WTC11 (cell line): ENCODE results near the gene ADAMTS7. TPM values are rescaled to one million over a fixed set of nuclear protein-coding genes. Genes with fewer than 3 reads are reported as not detected.
"Not testable (repeated sequence)": the region's sequence is repeated elsewhere in the genome, so short reads cannot be mapped to it uniquely, and the experiment has no call there.

Experiments used
- ATAC-seq: fragments of 200-7000 bp; cut with Tn5 transposase; 2 replicates; pipeline ENCODE4 v1.10.0; 2021; ENCODE audit warnings: mild to moderate bottlenecking, moderate library complexity
- CTCF ChIA-PET: fragments of 300-600 bp; sonication (Branson Sonifier 250); formaldehyde crosslinking; loops from one replicate; lab custom pipeline; 2021; ENCODE audit warnings: antibody characterized with exemption; lab: Charles Lee
- POLR2A ChIA-PET: fragments of 350-600 bp; sonication (Branson Sonifier 250); formaldehyde crosslinking; loops from one replicate; lab custom pipeline; 2021; ENCODE audit warnings: antibody characterized with exemption; lab: Charles Lee
- DNase-seq: peaks from one replicate; pipeline ENCODE4 v3.0.0; 2021; ENCODE audit warnings: low spot score
- H3K27ac Mint-ChIP-seq: 2 replicates; pipeline ENCODE4 v1.8.0; 2021; ENCODE audit warnings: mixed read lengths
- H3K27me3 Mint-ChIP-seq: 2 replicates; pipeline ENCODE4 v1.8.0; 2021; ENCODE audit warnings: low read depth, mild to moderate bottlenecking, moderate library complexity, mixed read lengths
- H3K36me3 Mint-ChIP-seq: 2 replicates; pipeline ENCODE4 v1.8.0; 2021; ENCODE audit warnings: mixed read lengths
- H3K4me1 Mint-ChIP-seq: 2 replicates; pipeline ENCODE4 v1.8.0; 2022; ENCODE audit warnings: mixed read lengths
- H3K4me3 Mint-ChIP-seq: 2 replicates; pipeline ENCODE4 v1.8.0; 2021; ENCODE audit warnings: mild to moderate bottlenecking, moderate library complexity, mixed read lengths
- H3K9me3 Mint-ChIP-seq: 2 replicates; pipeline ENCODE4 v1.8.0; 2021; ENCODE audit warnings: mixed read lengths
- CREB1 ChIP-seq: sonication (generic); formaldehyde crosslinking; IDR thresholded peaks from 2 replicates; pipeline ENCODE4 v1.8.0; 2023; ENCODE audit warnings: mild to moderate bottlenecking, missing genetic modification reagents
- CREM ChIP-seq: sonication (generic); formaldehyde crosslinking; IDR thresholded peaks from 2 replicates; pipeline ENCODE4 v1.8.1; 2022; ENCODE audit warnings: mild to moderate bottlenecking, missing genetic modification reagents, moderate library complexity
- NFATC4 ChIP-seq: fragments of 250-450 bp; sonication (Bioruptor Pico); IDR thresholded peaks from 2 replicates; pipeline ENCODE4 v1.9.0; 2021; ENCODE audit warnings: mild to moderate bottlenecking
- ZNF121 ChIP-seq: sonication (generic); formaldehyde crosslinking; IDR thresholded peaks from 2 replicates; pipeline ENCODE4 v1.8.0; 2023; ENCODE audit warnings: missing genetic modification reagents
- ZNF263 ChIP-seq: sonication (generic); formaldehyde crosslinking; IDR thresholded peaks from 2 replicates; pipeline ENCODE4 v1.8.1; 2022; ENCODE audit warnings: low read depth, mild to moderate bottlenecking, moderate library complexity, missing genetic modification reagents
- total RNA-seq: library from RNA; stranded (reverse); gene quantifications from 3 replicates; pipeline ENCODE4 v1.2.3, GENCODE V29; 2021
- TF ChIP-seq, protein P1 (sequence below): sonication (generic); formaldehyde crosslinking; IDR thresholded peaks from 2 replicates; pipeline ENCODE4 v1.8.1; 2023; ENCODE audit warnings: mild to moderate bottlenecking, missing genetic modification reagents
- TF ChIP-seq, protein P2 (sequence below): fragments of 250-450 bp; sonication (Bioruptor Pico); IDR thresholded peaks from 2 replicates; pipeline ENCODE4 v1.9.0; 2021; ENCODE audit warnings: mild to moderate bottlenecking
- TF ChIP-seq, protein P3 (sequence below): sonication (generic); formaldehyde crosslinking; conservative IDR thresholded peaks from 2 replicates; pipeline ENCODE4 v1.8.1; 2023; ENCODE audit warnings: mild to moderate bottlenecking, low read depth, missing genetic modification reagents, moderate library complexity
- TF ChIP-seq, protein P4 (sequence below): sonication (generic); formaldehyde crosslinking; IDR thresholded peaks from 2 replicates; pipeline ENCODE4 v1.8.1; 2022; ENCODE audit warnings: mild to moderate bottlenecking, missing genetic modification reagents, moderate library complexity, borderline replicate concordance

ADAMTS7 gene
- total RNA-seq, 1 experiment from 2014 or later, result 70.3 TPM

DNA sequence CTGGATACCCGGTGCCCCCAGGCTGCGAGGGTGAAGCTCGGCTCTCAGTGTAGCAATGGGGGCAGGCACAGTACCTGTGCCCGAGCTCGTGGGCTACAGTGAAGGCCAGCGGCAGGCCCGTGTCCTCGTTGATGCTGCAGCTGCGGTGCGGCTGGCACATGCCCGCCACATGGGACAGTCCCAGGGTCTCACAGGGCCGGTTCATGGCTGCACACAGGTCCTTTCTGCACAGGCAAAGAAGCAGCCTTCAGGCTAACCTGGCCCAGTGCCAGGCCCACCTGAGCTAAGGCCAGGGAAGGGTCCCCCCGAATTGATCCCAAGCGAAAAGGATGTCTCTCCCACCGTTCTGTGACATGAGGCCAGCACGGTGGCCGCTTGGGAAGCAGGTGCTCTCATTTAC, 21.6 kb downstream of the ADAMTS7 start:
- H3K27me3 Mint-ChIP-seq, result no peaks in the 10 kb centered on the region
- no peak overlapping the region for H3K27ac Mint-ChIP-seq
- no peaks in the 10 kb centered on the region; the same call in 1 of the 2 replicates for H3K9me3 Mint-ChIP-seq
- peaks cover 40% of the 10 kb centered on the region for H3K36me3 Mint-ChIP-seq
- ChIA-PET CTCF (no interaction called here), POLR2A (no interaction called here)
- no peak for ATAC-seq
- no peak for DNase-seq
- TF ChIP-seq ZNF263 (CRISPR knock-in tag), result no peak
- H3K4me1 Mint-ChIP-seq, result no peaks in the 10 kb centered on the region
- H3K4me3 Mint-ChIP-seq, result no peak overlapping the region

DNA sequence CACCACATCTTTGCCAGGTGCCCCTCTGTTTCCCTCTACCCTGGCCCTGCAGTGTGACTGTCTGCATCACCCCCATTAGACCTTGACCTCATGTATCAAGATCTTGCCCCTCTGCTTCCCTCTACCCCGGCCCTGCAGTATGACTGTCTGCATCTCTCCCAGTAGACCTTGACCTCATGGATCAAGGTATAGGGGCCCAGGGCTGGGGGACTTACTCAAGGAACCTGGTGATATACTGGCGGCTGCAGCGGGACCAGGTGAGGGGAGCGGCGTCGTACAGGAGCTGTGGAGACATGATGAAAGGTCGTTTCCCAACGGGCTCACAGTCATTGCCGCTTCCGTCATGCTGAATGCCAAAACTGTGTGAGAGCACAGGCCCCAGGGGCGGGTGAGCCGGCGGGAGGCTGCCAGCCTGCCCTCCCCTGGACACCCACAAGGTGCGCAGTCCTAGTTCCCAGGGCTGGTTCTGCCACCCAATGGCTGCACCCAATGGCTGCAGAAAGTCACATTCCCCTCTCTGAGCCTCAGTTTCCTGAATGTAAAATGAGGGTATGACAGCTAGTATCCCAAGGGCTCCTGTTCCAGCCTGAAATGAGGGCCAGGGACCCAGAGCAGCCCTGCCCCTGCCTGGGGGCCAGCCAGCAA, 23.1 kb downstream of the ADAMTS7 start:
- Mint-ChIP-seq H3K9me3 (no peaks in the 10 kb centered on the region; the same call in 1 of the 2 replicates), H3K4me3 (no peak overlapping the region), H3K27ac (no peak overlapping the region), H3K27me3 (no peaks in the 10 kb centered on the region), H3K36me3 (peaks cover 41% of the 10 kb centered on the region), H3K4me1 (no peaks in the 10 kb centered on the region)
- no peak for TF ChIP-seq NFATC4 (CRISPR knock-in tag)
- DNase-seq (no peak), ATAC-seq (no peak)
- POLR2A ChIA-PET, result no interaction called here
- CTCF ChIA-PET, result no interaction called here

DNA sequence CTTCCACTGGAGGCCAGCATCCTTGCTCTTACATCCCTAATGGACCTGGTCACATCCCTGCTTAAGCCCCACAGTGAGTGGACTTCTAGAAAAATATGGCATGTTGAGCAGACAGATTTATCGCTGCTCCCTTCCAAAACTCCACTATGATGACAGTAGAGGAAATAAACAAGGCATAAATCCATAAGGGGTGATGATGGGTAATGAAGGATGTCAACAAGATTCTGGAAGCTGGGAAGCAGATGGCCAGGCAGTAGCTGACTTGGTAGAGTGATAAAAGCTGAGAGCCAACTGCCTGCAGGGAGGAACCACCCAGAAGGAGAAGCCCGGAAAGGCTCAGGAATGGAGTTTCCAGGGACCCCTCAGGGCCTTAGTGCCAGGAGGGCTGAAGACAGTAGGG, 28.9 kb downstream of the ADAMTS7 start:
- H3K4me3 Mint-ChIP-seq, POLR2A ChIA-PET, H3K4me1 Mint-ChIP-seq, H3K9me3 Mint-ChIP-seq, DNase-seq, H3K27ac Mint-ChIP-seq, ATAC-seq, CTCF ChIA-PET, H3K27me3 Mint-ChIP-seq: not testable (repeated sequence)
- peaks cover 24% of the 10 kb centered on the region for H3K36me3 Mint-ChIP-seq

DNA sequence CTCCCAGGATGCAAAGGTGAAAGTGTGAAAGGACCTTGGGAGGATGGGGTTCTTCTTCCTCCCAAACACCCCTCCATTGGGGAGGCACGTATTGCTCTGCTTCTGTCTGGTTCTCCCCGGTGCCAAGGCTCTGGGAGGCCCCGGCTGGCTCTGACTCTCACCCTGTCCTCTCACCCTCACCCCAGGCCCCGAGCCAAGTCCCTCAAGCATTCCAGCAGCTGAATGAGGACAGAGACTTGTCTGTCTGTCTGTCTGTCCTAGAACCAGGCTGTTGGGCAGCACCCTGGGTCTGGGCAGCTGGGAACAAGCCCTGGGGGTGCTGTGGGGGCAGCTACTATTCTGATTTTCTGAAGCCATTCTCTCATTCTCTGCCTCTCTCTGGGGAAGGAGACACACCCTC, 29.9 kb downstream of the ADAMTS7 start:
- POLR2A ChIA-PET, ATAC-seq, H3K4me3 Mint-ChIP-seq, DNase-seq, CTCF ChIA-PET, H3K27ac Mint-ChIP-seq, H3K27me3 Mint-ChIP-seq, H3K9me3 Mint-ChIP-seq, H3K4me1 Mint-ChIP-seq: not testable (repeated sequence)
- peaks cover 17% of the 10 kb centered on the region for H3K36me3 Mint-ChIP-seq

DNA sequence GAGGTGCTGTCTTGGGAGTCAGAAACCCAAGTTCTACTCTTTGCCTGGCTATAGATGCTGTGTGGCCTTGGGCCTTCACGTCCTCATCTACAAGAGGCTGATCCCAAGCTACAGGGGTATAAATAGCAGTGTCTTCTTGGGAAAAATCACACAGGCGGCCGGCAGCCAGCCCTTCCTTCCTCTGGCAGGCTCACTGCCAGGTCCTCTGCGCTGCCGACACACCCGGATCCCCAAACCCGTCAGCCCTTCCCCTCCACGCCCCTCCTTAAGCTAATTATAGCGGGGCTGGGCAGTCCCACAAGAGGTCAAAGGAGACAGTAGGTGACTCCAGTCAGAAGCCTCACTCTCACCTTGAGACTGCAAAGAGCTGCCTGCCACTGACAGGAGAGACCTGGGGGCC, 31.3 kb downstream of the ADAMTS7 start:
- H3K4me3 Mint-ChIP-seq, H3K36me3 Mint-ChIP-seq, H3K9me3 Mint-ChIP-seq, H3K27ac Mint-ChIP-seq, H3K4me1 Mint-ChIP-seq, DNase-seq, ATAC-seq, CTCF ChIA-PET, H3K27me3 Mint-ChIP-seq, POLR2A ChIA-PET: not testable (repeated sequence)

DNA sequence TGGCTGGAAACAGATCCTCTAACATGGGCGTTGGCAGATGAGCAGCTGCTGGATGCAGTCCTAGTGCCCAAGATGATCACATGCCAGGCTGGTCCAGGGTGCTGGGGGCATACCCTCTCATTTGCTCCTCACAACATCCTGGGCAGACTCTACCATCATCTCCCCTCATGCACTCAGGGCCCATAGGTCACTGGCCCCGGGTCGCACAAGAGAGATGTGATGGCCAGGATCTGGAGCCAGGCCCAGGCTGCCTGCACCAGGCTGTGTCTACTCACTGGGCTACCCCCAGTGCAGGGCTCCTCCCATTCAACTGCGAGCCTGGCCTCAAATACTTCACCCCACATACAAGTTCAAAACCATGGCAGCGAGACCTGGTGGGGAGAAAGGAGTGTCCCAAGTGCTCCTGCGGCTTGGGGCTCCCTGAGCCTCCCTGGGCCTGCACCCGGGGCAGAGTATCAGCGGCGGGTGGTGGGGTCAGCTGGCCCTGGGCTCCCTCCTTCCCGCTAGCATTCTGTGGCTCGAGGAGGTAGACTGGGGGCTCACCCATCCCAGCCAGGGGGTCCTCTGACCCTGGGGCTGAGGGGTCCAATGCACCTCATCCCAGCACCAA, 32.0 kb downstream of the ADAMTS7 start:
- H3K36me3 Mint-ChIP-seq, DNase-seq, POLR2A ChIA-PET, ATAC-seq, H3K4me1 Mint-ChIP-seq, H3K27me3 Mint-ChIP-seq, H3K4me3 Mint-ChIP-seq, CTCF ChIA-PET, H3K27ac Mint-ChIP-seq, H3K9me3 Mint-ChIP-seq: not testable (repeated sequence)

DNA sequence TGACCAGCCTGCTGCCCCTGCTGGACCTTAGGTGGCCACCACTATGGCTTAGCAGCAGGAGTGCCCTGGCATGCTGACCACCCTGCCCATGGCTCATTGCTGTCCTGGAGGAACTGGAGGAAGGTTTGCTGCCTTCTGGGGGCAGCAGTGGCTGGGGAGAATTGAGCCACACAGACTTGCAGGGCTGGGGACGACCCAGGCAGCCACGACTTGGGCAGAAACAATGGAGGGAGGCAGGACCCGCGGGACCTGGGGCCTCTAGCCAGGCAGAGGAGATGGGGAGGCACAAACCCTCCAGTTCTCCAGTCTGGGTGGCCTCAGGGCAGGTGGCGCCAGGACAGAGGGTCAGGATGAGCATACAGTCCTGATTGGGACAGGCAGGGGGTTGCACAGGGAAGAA, 32.8 kb downstream of the ADAMTS7 start:
- Mint-ChIP-seq H3K4me1 (no peaks in the 10 kb centered on the region), H3K9me3 (no peaks in the 10 kb centered on the region), H3K4me3 (no peak overlapping the region), H3K27ac (peak overlapping the region; percentile 34; the same call in 1 of the 2 replicates), H3K36me3 (no peaks in the 10 kb centered on the region), H3K27me3 (no peaks in the 10 kb centered on the region)
- ChIA-PET POLR2A (no interaction called here), CTCF (no interaction called here)
- ATAC-seq, result no peak
- no peak for DNase-seq
- TF ChIP-seq, protein P1, sequence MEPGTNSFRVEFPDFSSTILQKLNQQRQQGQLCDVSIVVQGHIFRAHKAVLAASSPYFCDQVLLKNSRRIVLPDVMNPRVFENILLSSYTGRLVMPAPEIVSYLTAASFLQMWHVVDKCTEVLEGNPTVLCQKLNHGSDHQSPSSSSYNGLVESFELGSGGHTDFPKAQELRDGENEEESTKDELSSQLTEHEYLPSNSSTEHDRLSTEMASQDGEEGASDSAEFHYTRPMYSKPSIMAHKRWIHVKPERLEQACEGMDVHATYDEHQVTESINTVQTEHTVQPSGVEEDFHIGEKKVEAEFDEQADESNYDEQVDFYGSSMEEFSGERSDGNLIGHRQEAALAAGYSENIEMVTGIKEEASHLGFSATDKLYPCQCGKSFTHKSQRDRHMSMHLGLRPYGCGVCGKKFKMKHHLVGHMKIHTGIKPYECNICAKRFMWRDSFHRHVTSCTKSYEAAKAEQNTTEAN (CRISPR knock-in tag), result no peak
- TF ChIP-seq CREM (CRISPR knock-in tag) (no peak), ZNF121 (CRISPR knock-in tag) (no peak), CREB1 (CRISPR knock-in tag) (no peak)
- TF ChIP-seq, protein P2, sequence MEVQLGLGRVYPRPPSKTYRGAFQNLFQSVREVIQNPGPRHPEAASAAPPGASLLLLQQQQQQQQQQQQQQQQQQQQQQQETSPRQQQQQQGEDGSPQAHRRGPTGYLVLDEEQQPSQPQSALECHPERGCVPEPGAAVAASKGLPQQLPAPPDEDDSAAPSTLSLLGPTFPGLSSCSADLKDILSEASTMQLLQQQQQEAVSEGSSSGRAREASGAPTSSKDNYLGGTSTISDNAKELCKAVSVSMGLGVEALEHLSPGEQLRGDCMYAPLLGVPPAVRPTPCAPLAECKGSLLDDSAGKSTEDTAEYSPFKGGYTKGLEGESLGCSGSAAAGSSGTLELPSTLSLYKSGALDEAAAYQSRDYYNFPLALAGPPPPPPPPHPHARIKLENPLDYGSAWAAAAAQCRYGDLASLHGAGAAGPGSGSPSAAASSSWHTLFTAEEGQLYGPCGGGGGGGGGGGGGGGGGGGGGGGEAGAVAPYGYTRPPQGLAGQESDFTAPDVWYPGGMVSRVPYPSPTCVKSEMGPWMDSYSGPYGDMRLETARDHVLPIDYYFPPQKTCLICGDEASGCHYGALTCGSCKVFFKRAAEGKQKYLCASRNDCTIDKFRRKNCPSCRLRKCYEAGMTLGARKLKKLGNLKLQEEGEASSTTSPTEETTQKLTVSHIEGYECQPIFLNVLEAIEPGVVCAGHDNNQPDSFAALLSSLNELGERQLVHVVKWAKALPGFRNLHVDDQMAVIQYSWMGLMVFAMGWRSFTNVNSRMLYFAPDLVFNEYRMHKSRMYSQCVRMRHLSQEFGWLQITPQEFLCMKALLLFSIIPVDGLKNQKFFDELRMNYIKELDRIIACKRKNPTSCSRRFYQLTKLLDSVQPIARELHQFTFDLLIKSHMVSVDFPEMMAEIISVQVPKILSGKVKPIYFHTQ, result no peak
- TF ChIP-seq, protein P3, sequence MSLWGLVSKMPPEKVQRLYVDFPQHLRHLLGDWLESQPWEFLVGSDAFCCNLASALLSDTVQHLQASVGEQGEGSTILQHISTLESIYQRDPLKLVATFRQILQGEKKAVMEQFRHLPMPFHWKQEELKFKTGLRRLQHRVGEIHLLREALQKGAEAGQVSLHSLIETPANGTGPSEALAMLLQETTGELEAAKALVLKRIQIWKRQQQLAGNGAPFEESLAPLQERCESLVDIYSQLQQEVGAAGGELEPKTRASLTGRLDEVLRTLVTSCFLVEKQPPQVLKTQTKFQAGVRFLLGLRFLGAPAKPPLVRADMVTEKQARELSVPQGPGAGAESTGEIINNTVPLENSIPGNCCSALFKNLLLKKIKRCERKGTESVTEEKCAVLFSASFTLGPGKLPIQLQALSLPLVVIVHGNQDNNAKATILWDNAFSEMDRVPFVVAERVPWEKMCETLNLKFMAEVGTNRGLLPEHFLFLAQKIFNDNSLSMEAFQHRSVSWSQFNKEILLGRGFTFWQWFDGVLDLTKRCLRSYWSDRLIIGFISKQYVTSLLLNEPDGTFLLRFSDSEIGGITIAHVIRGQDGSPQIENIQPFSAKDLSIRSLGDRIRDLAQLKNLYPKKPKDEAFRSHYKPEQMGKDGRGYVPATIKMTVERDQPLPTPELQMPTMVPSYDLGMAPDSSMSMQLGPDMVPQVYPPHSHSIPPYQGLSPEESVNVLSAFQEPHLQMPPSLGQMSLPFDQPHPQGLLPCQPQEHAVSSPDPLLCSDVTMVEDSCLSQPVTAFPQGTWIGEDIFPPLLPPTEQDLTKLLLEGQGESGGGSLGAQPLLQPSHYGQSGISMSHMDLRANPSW, result no peak
- TF ChIP-seq, protein P4, sequence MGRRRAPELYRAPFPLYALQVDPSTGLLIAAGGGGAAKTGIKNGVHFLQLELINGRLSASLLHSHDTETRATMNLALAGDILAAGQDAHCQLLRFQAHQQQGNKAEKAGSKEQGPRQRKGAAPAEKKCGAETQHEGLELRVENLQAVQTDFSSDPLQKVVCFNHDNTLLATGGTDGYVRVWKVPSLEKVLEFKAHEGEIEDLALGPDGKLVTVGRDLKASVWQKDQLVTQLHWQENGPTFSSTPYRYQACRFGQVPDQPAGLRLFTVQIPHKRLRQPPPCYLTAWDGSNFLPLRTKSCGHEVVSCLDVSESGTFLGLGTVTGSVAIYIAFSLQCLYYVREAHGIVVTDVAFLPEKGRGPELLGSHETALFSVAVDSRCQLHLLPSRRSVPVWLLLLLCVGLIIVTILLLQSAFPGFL (CRISPR knock-in tag), result no peak
